AG04450 (cell line): ENCODE data around the gene ACOT11. TPM values are rescaled to one million over a fixed set of nuclear protein-coding genes. Genes with fewer than 3 reads are reported as not detected.
A peak's percentile ranks its signal among the peaks of the same experiment; 100 is the strongest.

Experiments
- CTCF ChIA-PET: fragments of 300-600, 350-600 bp; formaldehyde crosslinking; extraction: SDS; loops from one replicate; lab custom pipeline; 2022; ENCODE audit warnings: antibody characterized with exemption, inconsistent platforms; lab: Charles Lee
- POLR2A ChIA-PET: fragments of 350-600 bp; formaldehyde crosslinking; extraction: SDS; loops from one replicate; lab custom pipeline; 2021; ENCODE audit warnings: antibody characterized with exemption, inconsistent platforms; lab: Yijun Ruan, JAX
- DNase-seq: peaks from one replicate; pipeline ENCODE4 v3.0.0-alpha.2; 2011; ENCODE audit warnings: low read depth, low spot score
- H3K27ac ChIP-seq: one replicate; pipeline ENCODE4 v1.5.1; 2012; ENCODE audit warnings: low read depth, low read length, control low read depth
- H3K27me3 ChIP-seq: one replicate; pipeline ENCODE4 v1.6.0; 2012; ENCODE audit warnings: low read length; ENCODE audit not compliant: control insufficient read depth, insufficient read depth
- H3K4me3 ChIP-seq: 2 replicates; pipeline ENCODE4 v1.5.1; 2011; ENCODE audit warnings: mild to moderate bottlenecking, low read depth, low read length, control low read depth
- H3K9me3 ChIP-seq: 2 replicates; pipeline ENCODE4 v1.5.1; 2012; ENCODE audit warnings: low read length; ENCODE audit not compliant: control insufficient read depth, insufficient read depth
- CTCF ChIP-seq: IDR thresholded peaks from 2 replicates; pipeline ENCODE4 v1.5.1; 2011; ENCODE audit warnings: low read depth, low read length, control low read depth, inconsistent platforms
- polyA plus RNA-seq: library from polyadenylated mRNA; depleted of rRNA; stranded (reverse); fragments of >200 nt; gene quantifications from 2 replicates; pipeline ENCODE4 v1.2.3, GENCODE V29; 2011

ACOT11 gene
- polyA plus RNA-seq, 1 experiment = 0.68 TPM

- Histone ChIP-seq H3K9me3 (no peaks in the 10 kb centered on the region), H3K4me3 (no peak overlapping the region), H3K27ac (no peak overlapping the region), H3K27me3 (peaks cover 11% of the 10 kb centered on the region)
- ChIA-PET POLR2A (no interaction called here), CTCF (interaction anchor here (0.8 to 2.1 kb wide), 15 partner anchors 9 to 479 kb away, joined by 3 to 9 read pairs (median 3); no protein-coding TSS in a partner anchor)
- no peak for DNase-seq
- TF ChIP-seq CTCF = no peak
Measured at GRCh38 chr1:54548389-54549044, 489 bp downstream of the ACOT11 start.

GRCh38 chr1:54549181-54549924 lies 1.3 kb downstream of the ACOT11 start:
- Histone ChIP-seq H3K27me3 (peaks cover 11% of the 10 kb centered on the region), H3K9me3 (no peaks in the 10 kb centered on the region), H3K27ac (no peak overlapping the region), H3K4me3 (no peak overlapping the region)
- ChIA-PET CTCF (interaction anchor here (1.5 to 2.1 kb wide), 2 partner anchors 60 to 428 kb away, joined by 5 to 7 read pairs; no protein-coding TSS in a partner anchor), POLR2A (no interaction called here)
- no peak for DNase-seq
- no peak for TF ChIP-seq CTCF

- DNase-seq = no peak
- TF ChIP-seq CTCF = no peak
- Histone ChIP-seq H3K4me3 (no peak overlapping the region), H3K27me3 (peaks cover 11% of the 10 kb centered on the region), H3K27ac (peak overlapping the region; percentile 11), H3K9me3 (no peaks in the 10 kb centered on the region)
- ChIA-PET POLR2A (no interaction called here), CTCF (no interaction called here)
Measured at GRCh38 chr1:54551891-54552290, 3.9 kb downstream of the ACOT11 start.

- Histone ChIP-seq H3K4me3 (no peak overlapping the region), H3K9me3 (no peaks in the 10 kb centered on the region), H3K27ac (no peak overlapping the region), H3K27me3 (peaks cover 10% of the 10 kb centered on the region)
- DNase-seq = no peak
- TF ChIP-seq CTCF = no peak
- ChIA-PET POLR2A (no interaction called here), CTCF (no interaction called here)
Measured at GRCh38 chr1:54553602-54554313, 5.7 kb downstream of the ACOT11 start.

GRCh38 chr1:54556110-54556509 lies 8.1 kb downstream of the ACOT11 start:
- Histone ChIP-seq H3K27me3 (no peaks in the 10 kb centered on the region), H3K27ac (no peak overlapping the region), H3K9me3 (no peaks in the 10 kb centered on the region), H3K4me3 (no peak overlapping the region)
- DNase-seq = no peak
- POLR2A ChIA-PET = no interaction called here
- no peak for TF ChIP-seq CTCF
- CTCF ChIA-PET = no interaction called here
